ENCODE measurements around the gene PKIG.

DNA sequence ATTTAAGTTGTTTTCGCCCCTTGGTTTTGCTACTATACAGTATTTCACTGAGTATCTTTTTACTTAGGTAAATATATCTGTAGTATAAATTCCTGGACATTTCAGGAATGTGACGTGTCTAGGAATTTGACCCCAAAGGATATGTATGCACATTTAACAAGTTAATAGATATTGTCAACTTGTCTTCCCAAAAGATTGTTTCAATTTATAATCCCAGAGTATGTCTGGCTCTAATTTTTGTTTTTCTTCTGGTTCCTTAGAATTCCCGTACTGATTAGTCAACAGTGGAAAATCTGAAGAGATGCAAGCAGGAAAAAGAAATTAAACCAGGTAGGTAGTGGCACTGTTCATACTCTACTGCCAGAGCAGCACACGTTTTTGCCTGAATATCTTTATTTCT lies 7.2 kb downstream of the PKIG start:
- TF ChIP-seq FOXA1 (IDR thresholded peaks at IDR 0.05) (no peak), SUZ12 (IDR thresholded peaks at IDR 0.05) (no peak), TARDBP (IDR thresholded peaks at IDR 0.05) (no peak), SP1 (IDR thresholded peaks at IDR 0.05) (no peak), ARNT (IDR thresholded peaks at IDR 0.05) (no peak), BHLHE40 (IDR thresholded peaks at IDR 0.05; ENCODE audit: borderline replicate concordance) (no peak), HDGF (IDR thresholded peaks at IDR 0.05; ENCODE audit: borderline replicate concordance) (no peak)
- TF ChIP-seq, protein P1, sequence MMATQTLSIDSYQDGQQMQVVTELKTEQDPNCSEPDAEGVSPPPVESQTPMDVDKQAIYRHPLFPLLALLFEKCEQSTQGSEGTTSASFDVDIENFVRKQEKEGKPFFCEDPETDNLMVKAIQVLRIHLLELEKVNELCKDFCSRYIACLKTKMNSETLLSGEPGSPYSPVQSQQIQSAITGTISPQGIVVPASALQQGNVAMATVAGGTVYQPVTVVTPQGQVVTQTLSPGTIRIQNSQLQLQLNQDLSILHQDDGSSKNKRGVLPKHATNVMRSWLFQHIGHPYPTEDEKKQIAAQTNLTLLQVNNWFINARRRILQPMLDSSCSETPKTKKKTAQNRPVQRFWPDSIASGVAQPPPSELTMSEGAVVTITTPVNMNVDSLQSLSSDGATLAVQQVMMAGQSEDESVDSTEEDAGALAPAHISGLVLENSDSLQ (IDR thresholded peaks at IDR 0.05) = no peak

Data from HEK293T (cell line).